SK-N-SH (cell line): ENCODE data around the gene EXOC4. TPM values are rescaled to one million over a fixed set of nuclear protein-coding genes. Genes with fewer than 3 reads are reported as not detected.

Experiments used
- CTCF ChIA-PET: fragments of 300-600, 350-600 bp; formaldehyde crosslinking; extraction: SDS; loops from one replicate; lab custom pipeline; 2021; lab: Yijun Ruan, JAX
- POLR2A ChIA-PET: fragments of 350-600 bp; sonication (Branson Sonifier 250); formaldehyde crosslinking; extraction: SDS; loops from one replicate; lab custom pipeline; 2020; ENCODE audit warnings: antibody characterized with exemption, inconsistent platforms; lab: Yijun Ruan, JAX
- DNase-seq: peaks from one replicate; pipeline ENCODE4 v3.0.0; 2012
- H2AFZ ChIP-seq: fragments of 200-600 bp; sonication (generic); 2 replicates; pipeline ENCODE4 v1.8.1; 2016; ENCODE audit warnings: antibody characterized with exemption, mild to moderate bottlenecking, low read depth
- H3F3A ChIP-seq: fragments of 200-600 bp; sonication (generic); replicated peaks from 2 replicates; pipeline ENCODE3; 2016; ENCODE audit warnings: antibody characterized with exemption, mild to moderate bottlenecking; ENCODE audit not compliant: insufficient read depth
- H3K27ac ChIP-seq, 2 experiments: fragments of 200-500 bp in 1 of 2; fragments of 200-600 bp in 1 of 2; sonication (Bioruptor generic) in 1 of 2; sonication (generic), shearing (Covaris generic) in 1 of 2; 2 replicates each; pipeline versions ENCODE4 v1.5.1 to v1.6.1; 2014 to 2016; ENCODE audit warnings: low read depth in 2 of 2, inconsistent platforms in 1 of 2, low read length in 1 of 2, mild to moderate bottlenecking in 1 of 2, mixed read lengths in 1 of 2
- H3K27me3 ChIP-seq: fragments of 200-600 bp; sonication (generic), shearing (Covaris generic); 2 replicates; pipeline ENCODE4 v1.6.1; 2016; ENCODE audit warnings: mixed run types; ENCODE audit not compliant: insufficient read depth
- H3K36me3 ChIP-seq, 2 experiments: fragments of 200-500 bp in 1 of 2; fragments of 200-600 bp in 1 of 2; sonication (Bioruptor generic) in 1 of 2; sonication (generic) in 1 of 2; replicated peaks in 1 of 2; 2 replicates each; pipeline versions ENCODE3 to v1.5.1; 2014 to 2016; ENCODE audit warnings: low read length in 1 of 2, mild to moderate bottlenecking in 1 of 2; ENCODE audit not compliant: insufficient read depth in 2 of 2, control insufficient read depth in 1 of 2
- H3K4me1 ChIP-seq, 2 experiments: fragments of 200-500 bp in 1 of 2; fragments of 200-600 bp in 1 of 2; sonication (Bioruptor generic) in 1 of 2; sonication (generic), shearing (Covaris generic) in 1 of 2; 2 replicates each; pipeline versions ENCODE4 v1.5.1 to v1.6.1; 2014 to 2016; ENCODE audit warnings: low read depth in 1 of 2, low read length in 1 of 2, mixed run types in 1 of 2; ENCODE audit not compliant: insufficient read depth in 2 of 2, control insufficient read depth in 1 of 2
- H3K4me2 ChIP-seq: fragments of 200-600 bp; sonication (generic), shearing (Covaris generic); 2 replicates; pipeline ENCODE4 v1.6.1; 2017; ENCODE audit warnings: mixed run types
- H3K4me3 ChIP-seq, 2 experiments: fragments of 200-500 bp in 1 of 2; fragments of 200-600 bp in 1 of 2; sonication (Bioruptor generic) in 1 of 2; sonication (generic), shearing (Covaris generic) in 1 of 2; 2 replicates each; pipeline versions ENCODE4 v1.5.1 to v1.8.1; 2014 to 2016; ENCODE audit warnings: low read depth in 2 of 2, inconsistent platforms in 1 of 2, low read length in 1 of 2, mild to moderate bottlenecking in 1 of 2, mixed read lengths in 1 of 2, moderate library complexity in 1 of 2
- H3K79me2 ChIP-seq: fragments of 200-600 bp; sonication (generic); 2 replicates; pipeline ENCODE4 v1.8.1; 2017; ENCODE audit warnings: mild to moderate bottlenecking; ENCODE audit not compliant: insufficient read depth
- H3K9ac ChIP-seq: fragments of 200-600 bp; sonication (generic); 2 replicates; pipeline ENCODE4 v1.6.1; 2017; ENCODE audit warnings: mixed run types
- H3K9me2 ChIP-seq: fragments of 200-600 bp; sonication (generic); 2 replicates; pipeline ENCODE4 v1.6.1; 2017; ENCODE audit warnings: mixed run types
- H3K9me3 ChIP-seq: fragments of 200-600 bp; sonication (generic); 2 replicates; pipeline ENCODE4 v1.6.1; 2017; ENCODE audit warnings: mixed run types, mild to moderate bottlenecking, moderate library complexity
- H4K20me1 ChIP-seq: fragments of 200-600 bp; sonication (generic); 2 replicates; pipeline ENCODE4 v1.6.1; 2017; ENCODE audit warnings: mild to moderate bottlenecking, mixed run types; ENCODE audit not compliant: insufficient read depth
- CHD2 ChIP-seq: fragments of 150-350 bp; IDR thresholded peaks from 2 replicates; pipeline ENCODE4 v1.6.1; 2018; ENCODE audit warnings: low read length; ENCODE audit not compliant: partially characterized antibody
- EP300 ChIP-seq, 2 experiments: IDR thresholded peaks; 2 replicates each; pipeline versions ENCODE4 v1.4.0 to v1.6.1; 2012; ENCODE audit warnings: borderline replicate concordance in 1 of 2, low read depth in 1 of 2, low read length in 1 of 2
- FOXM1 ChIP-seq: IDR thresholded peaks from 2 replicates; pipeline ENCODE4 v1.4.0; 2012; ENCODE audit warnings: low read depth, mild to moderate bottlenecking
- GATA2 ChIP-seq: sonication (generic); formaldehyde crosslinking; IDR thresholded peaks from 2 replicates; pipeline ENCODE4 v1.5.0; 2020; ENCODE audit warnings: mild to moderate bottlenecking, missing genetic modification reagents
- NRF1 ChIP-seq: IDR thresholded peaks from 2 replicates; pipeline ENCODE4 v1.6.1; 2012; ENCODE audit warnings: low read depth, mild to moderate bottlenecking, low read length
- POLR2AphosphoS5 ChIP-seq: IDR thresholded peaks from 2 replicates; pipeline ENCODE4 v1.6.1; 2012; ENCODE audit warnings: low read depth, low read length
- RCOR1 ChIP-seq: fragments of 150-350 bp; IDR thresholded peaks from 2 replicates; pipeline ENCODE4 v1.6.1; 2017; ENCODE audit warnings: antibody characterized with exemption, low read length
- RFX5 ChIP-seq: IDR thresholded peaks from 2 replicates; pipeline ENCODE4 v1.6.1; 2012; ENCODE audit warnings: mild to moderate bottlenecking, improper control_type of control experiment, low read length
- TCF12 ChIP-seq: IDR thresholded peaks from 2 replicates; pipeline ENCODE4 v1.4.0; 2012
- WGBS: methylation state at CpG from one replicate; pipeline ENCODE4 v1.1.6; 2017; ENCODE audit warnings: low lambda C conversion rate; 5-methylcytosine and 5-hydroxymethylcytosine counted together
- polyA plus RNA-seq, 3 experiments: library from polyadenylated mRNA; depleted of rRNA; stranded (reverse); fragments of >200 nt; gene quantifications; 2 replicates each; pipeline ENCODE4 v1.2.3, GENCODE V29; 2012
- TF ChIP-seq, protein P1 (sequence below): IDR thresholded peaks from 2 replicates; pipeline ENCODE4 v1.4.0; 2012; ENCODE audit warnings: low read depth, borderline replicate concordance
- TF ChIP-seq, protein P2 (sequence below): IDR thresholded peaks from 2 replicates; pipeline ENCODE4; 2012
- TF ChIP-seq, protein P3 (sequence below): fragments of 150-350 bp; IDR thresholded peaks from 2 replicates; pipeline ENCODE4 v1.6.1; 2017; ENCODE audit warnings: antibody characterized with exemption, low read length, low read depth, borderline replicate concordance
- TF ChIP-seq, protein P4 (sequence below): IDR thresholded peaks from 2 replicates; pipeline ENCODE4 v1.4.0; 2012; ENCODE audit warnings: low read depth
- TF ChIP-seq, protein P5 (sequence below): fragments of 200-600 bp; sonication (generic); IDR thresholded peaks from 2 replicates; pipeline ENCODE4 v1.6.1; 2017; ENCODE audit warnings: antibody characterized with exemption, mild to moderate bottlenecking, moderate library complexity
- TF ChIP-seq, protein P6 (sequence below): IDR thresholded peaks from 2 replicates; pipeline ENCODE4 v1.6.1; 2012; ENCODE audit warnings: mild to moderate bottlenecking, low read depth, low read length, moderate library complexity

Gene EXOC4
- polyA plus RNA-seq, 1 of the 3 experiments (the other 2 are of a cell fraction): 37.3 TPM

DNA sequence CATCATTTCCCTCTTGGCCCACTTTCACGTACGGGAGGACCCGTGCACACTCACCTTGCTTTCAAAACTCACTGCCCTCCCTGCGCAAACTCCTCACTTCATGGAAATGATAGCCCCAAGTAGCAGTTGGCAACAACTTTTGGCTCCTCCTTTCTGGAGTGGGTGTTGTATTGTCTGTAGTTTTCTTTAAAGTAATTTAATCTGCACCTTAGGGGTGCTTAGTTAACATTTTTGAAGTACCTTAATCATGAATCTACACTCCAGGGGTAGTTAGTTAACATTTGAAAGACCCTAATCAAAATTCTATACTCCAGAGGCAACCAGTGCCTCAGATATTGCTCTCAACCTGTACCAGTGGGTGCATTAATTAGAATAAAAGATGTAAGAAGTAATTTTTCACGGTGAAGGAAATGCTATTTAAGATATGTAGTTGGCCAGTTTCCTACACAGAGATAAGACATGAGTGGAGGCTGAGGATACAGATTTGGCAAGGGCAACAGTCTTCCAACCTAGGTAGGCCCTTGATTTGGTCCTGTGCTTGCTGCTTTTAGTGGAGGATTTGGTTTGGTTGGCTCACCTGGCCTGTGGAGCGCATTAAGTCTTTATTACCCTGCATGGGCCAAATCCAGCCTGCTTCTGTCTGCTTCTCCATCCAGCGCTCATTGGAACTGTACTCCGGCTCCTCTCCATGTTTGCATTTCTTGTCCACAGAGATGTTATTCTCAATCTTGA, 93.0 kb downstream of the EXOC4 start:
- no peak for DNase-seq
- Histone ChIP-seq H4K20me1 (no peaks in the 10 kb centered on the region), H3K36me3 (peaks cover 0 to 6% of the 10 kb centered on the region in 2 experiments), H2AFZ (no peak overlapping the region), H3K9me3 (no peaks in the 10 kb centered on the region), H3K4me1 (peaks cover 0 to 6% of the 10 kb centered on the region in 2 experiments; a peak in 2 of 4 replicates), H3K27ac (no peak overlapping the region), H3K9me2 (no peaks in the 10 kb centered on the region), H3K4me3 (no peak overlapping the region), H3F3A (no peaks in the 10 kb centered on the region)
- WGBS: 83% methylated on average over 8 of the region's 8 CpGs
- POLR2A ChIA-PET: no interaction called here
- no peak for TF ChIP-seq CHD2
- no peak for TF ChIP-seq RCOR1
- no peak for TF ChIP-seq NRF1
- TF ChIP-seq RFX5: no peak
- TF ChIP-seq, protein P1, sequence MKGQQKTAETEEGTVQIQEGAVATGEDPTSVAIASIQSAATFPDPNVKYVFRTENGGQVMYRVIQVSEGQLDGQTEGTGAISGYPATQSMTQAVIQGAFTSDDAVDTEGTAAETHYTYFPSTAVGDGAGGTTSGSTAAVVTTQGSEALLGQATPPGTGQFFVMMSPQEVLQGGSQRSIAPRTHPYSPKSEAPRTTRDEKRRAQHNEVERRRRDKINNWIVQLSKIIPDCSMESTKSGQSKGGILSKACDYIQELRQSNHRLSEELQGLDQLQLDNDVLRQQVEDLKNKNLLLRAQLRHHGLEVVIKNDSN: no peak
- TF ChIP-seq, protein P2, sequence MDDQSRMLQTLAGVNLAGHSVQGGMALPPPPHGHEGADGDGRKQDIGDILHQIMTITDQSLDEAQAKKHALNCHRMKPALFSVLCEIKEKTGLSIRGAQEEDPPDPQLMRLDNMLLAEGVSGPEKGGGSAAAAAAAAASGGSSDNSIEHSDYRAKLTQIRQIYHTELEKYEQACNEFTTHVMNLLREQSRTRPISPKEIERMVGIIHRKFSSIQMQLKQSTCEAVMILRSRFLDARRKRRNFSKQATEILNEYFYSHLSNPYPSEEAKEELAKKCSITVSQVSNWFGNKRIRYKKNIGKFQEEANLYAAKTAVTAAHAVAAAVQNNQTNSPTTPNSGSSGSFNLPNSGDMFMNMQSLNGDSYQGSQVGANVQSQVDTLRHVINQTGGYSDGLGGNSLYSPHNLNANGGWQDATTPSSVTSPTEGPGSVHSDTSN: no peak
- TF ChIP-seq GATA2 (CRISPR knock-in tag): no peak
- no peak for TF ChIP-seq POLR2AphosphoS5
- TF ChIP-seq TCF12: no peak
- TF ChIP-seq, protein P3, sequence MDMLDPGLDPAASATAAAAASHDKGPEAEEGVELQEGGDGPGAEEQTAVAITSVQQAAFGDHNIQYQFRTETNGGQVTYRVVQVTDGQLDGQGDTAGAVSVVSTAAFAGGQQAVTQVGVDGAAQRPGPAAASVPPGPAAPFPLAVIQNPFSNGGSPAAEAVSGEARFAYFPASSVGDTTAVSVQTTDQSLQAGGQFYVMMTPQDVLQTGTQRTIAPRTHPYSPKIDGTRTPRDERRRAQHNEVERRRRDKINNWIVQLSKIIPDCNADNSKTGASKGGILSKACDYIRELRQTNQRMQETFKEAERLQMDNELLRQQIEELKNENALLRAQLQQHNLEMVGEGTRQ: no peak
- TF ChIP-seq FOXM1: no peak
- TF ChIP-seq, protein P4, sequence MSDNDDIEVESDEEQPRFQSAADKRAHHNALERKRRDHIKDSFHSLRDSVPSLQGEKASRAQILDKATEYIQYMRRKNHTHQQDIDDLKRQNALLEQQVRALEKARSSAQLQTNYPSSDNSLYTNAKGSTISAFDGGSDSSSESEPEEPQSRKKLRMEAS: no peak
- no peak for TF ChIP-seq EP300 (IDR thresholded peaks at IDR 0.05; ENCODE audit: borderline replicate concordance in 1 of 2, low read depth in 1 of 2, low read length in 1 of 2)
- TF ChIP-seq, protein P5, sequence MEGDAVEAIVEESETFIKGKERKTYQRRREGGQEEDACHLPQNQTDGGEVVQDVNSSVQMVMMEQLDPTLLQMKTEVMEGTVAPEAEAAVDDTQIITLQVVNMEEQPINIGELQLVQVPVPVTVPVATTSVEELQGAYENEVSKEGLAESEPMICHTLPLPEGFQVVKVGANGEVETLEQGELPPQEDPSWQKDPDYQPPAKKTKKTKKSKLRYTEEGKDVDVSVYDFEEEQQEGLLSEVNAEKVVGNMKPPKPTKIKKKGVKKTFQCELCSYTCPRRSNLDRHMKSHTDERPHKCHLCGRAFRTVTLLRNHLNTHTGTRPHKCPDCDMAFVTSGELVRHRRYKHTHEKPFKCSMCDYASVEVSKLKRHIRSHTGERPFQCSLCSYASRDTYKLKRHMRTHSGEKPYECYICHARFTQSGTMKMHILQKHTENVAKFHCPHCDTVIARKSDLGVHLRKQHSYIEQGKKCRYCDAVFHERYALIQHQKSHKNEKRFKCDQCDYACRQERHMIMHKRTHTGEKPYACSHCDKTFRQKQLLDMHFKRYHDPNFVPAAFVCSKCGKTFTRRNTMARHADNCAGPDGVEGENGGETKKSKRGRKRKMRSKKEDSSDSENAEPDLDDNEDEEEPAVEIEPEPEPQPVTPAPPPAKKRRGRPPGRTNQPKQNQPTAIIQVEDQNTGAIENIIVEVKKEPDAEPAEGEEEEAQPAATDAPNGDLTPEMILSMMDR: no peak
- TF ChIP-seq, protein P6, sequence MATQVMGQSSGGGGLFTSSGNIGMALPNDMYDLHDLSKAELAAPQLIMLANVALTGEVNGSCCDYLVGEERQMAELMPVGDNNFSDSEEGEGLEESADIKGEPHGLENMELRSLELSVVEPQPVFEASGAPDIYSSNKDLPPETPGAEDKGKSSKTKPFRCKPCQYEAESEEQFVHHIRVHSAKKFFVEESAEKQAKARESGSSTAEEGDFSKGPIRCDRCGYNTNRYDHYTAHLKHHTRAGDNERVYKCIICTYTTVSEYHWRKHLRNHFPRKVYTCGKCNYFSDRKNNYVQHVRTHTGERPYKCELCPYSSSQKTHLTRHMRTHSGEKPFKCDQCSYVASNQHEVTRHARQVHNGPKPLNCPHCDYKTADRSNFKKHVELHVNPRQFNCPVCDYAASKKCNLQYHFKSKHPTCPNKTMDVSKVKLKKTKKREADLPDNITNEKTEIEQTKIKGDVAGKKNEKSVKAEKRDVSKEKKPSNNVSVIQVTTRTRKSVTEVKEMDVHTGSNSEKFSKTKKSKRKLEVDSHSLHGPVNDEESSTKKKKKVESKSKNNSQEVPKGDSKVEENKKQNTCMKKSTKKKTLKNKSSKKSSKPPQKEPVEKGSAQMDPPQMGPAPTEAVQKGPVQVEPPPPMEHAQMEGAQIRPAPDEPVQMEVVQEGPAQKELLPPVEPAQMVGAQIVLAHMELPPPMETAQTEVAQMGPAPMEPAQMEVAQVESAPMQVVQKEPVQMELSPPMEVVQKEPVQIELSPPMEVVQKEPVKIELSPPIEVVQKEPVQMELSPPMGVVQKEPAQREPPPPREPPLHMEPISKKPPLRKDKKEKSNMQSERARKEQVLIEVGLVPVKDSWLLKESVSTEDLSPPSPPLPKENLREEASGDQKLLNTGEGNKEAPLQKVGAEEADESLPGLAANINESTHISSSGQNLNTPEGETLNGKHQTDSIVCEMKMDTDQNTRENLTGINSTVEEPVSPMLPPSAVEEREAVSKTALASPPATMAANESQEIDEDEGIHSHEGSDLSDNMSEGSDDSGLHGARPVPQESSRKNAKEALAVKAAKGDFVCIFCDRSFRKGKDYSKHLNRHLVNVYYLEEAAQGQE: no peak
- TF ChIP-seq, all 33 proteins: peak for 0
- Histone ChIP-seq H3K79me2 (peaks cover 34% of the 10 kb centered on the region), H3K9ac (no peak overlapping the region), H3K4me2 (no peak overlapping the region), H3K27me3 (no peaks in the 10 kb centered on the region)
- CTCF ChIA-PET: interaction anchor here (1.9 to 2.6 kb wide), 2 partner anchors 18 to 53 kb away, joined by 8 read pairs; no protein-coding TSS in a partner anchor
